Left lung (tissue), 10 donors: ENCODE measurements around the gene DNMT1. TPM values are rescaled to one million over a fixed set of nuclear protein-coding genes. Genes with fewer than 3 reads are reported as not detected.

ENCODE experiments used
- ATAC-seq: fragments of 200-7000 bp; cut with Tn5 transposase; one replicate; pipeline ENCODE4 v1.9.1; 2020; ENCODE audit warnings: moderate library complexity
- DNase-seq, 4 donors: peaks; one replicate each; pipeline ENCODE4 v3.0.0-alpha.2; 2013 to 2020
- H3K27ac ChIP-seq, 2 donors: fragments of 200-600 bp; sonication (generic) in 1 of 2; one replicate each; pipeline versions ENCODE4 v1.5.0 to v1.8.0; 2020 to 2021
- H3K27me3 ChIP-seq, 2 donors: fragments of 200-600 bp; sonication (generic) in 1 of 2; one replicate each; pipeline versions ENCODE4 v1.5.0 to v1.8.0; 2020 to 2021
- H3K36me3 ChIP-seq, 2 donors: fragments of 200-600 bp; sonication (generic) in 1 of 2; one replicate each; pipeline versions ENCODE4 v1.5.0 to v1.8.0; 2020 to 2021
- H3K4me1 ChIP-seq, 2 donors: fragments of 200-600 bp; one replicate each; pipeline ENCODE4 v1.8.0; 2021
- H3K4me3 ChIP-seq, 2 donors: fragments of 200-600 bp; sonication (generic) in 1 of 2; one replicate each; pipeline versions ENCODE4 v1.5.0 to v1.8.0; 2020 to 2021; ENCODE audit warnings: mild to moderate bottlenecking in 1 of 2
- H3K9me3 ChIP-seq, 2 donors: fragments of 200-600 bp; sonication (generic) in 1 of 2; one replicate each; pipeline versions ENCODE4 v1.5.0 to v1.8.0; 2020 to 2021
- CTCF ChIP-seq, 2 donors: fragments of 200-600 bp; sonication (generic) in 1 of 2; IDR thresholded peaks; one replicate each; pipeline versions ENCODE4 v1.5.0 to v1.8.0; 2021; ENCODE audit warnings: antibody characterized with exemption in 2 of 2
- intact Hi-C, 2 donors: fragments of 100-400 bp; cut with DNase I; formaldehyde crosslinking; loops; one replicate each; pipeline versions ENCODE4 v1.11.2 to v1.14.2; 2022
- polyA plus RNA-seq, 6 donors: library from polyadenylated mRNA; unstranded; fragments of 120-200 nt; gene quantifications; one replicate each; pipeline ENCODE4 v1.2.1, GENCODE V29; 2013; ENCODE audit not compliant: insufficient read length in 6 of 6
- total RNA-seq, 2 donors: library from RNA; stranded (reverse); fragmentation: NEBNext Ultra II Directional; extraction: Animal tissue kit (Norgen Biotek cat#: 25700); gene quantifications; one replicate each; pipeline ENCODE4 v1.2.1, GENCODE V29; 2021
- donor health status: DM: no; HTN: yes; CAD: no.
- donor health status: DM: no; HTN: no; CAD: no.

Gene DNMT1
- total and polyA plus RNA-seq, 8 donors = 65.1 to 191 (median 144) TPM

- DNase-seq (no peak), ATAC-seq (no peak)
- Histone ChIP-seq H3K4me3 (no peak overlapping the region), H3K36me3 (peaks cover 0 to 51% of the 10 kb centered on the region in 2 donors), H3K27me3 (no peaks in the 10 kb centered on the region), H3K27ac (no peak overlapping the region), H3K4me1 (peaks cover 3 to 20% of the 10 kb centered on the region in 2 donors), H3K9me3 (no peaks in the 10 kb centered on the region)
- intact Hi-C loops = no loop called here
- no peak for TF ChIP-seq CTCF (IDR thresholded peaks at IDR 0.05)
Observed at GRCh38 chr19:10091895-10092641, 102.7 kb downstream of the DNMT1 start.

- intact Hi-C loops = no loop called here
- Histone ChIP-seq H3K9me3 (no peaks in the 10 kb centered on the region), H3K27me3 (no peaks in the 10 kb centered on the region), H3K4me1 (peaks cover 0 to 17% of the 10 kb centered on the region in 2 donors), H3K4me3 (no peak overlapping the region), H3K27ac (no peak overlapping the region), H3K36me3 (peaks cover 0 to 51% of the 10 kb centered on the region in 2 donors)
- no peak for ATAC-seq
- no peak for TF ChIP-seq CTCF (IDR thresholded peaks at IDR 0.05)
- DNase-seq = peak in 1 of 4 donors; percentile 74
Observed at GRCh38 chr19:10091370-10091687, 103.4 kb downstream of the DNMT1 start.

- no peak overlapping the region for H3K27ac ChIP-seq
- DNase-seq (no peak), ATAC-seq (no peak)
- H3K9me3 ChIP-seq = no peaks in the 10 kb centered on the region
- peaks cover 0 to 11% of the 10 kb centered on the region in 2 donors for H3K4me1 ChIP-seq
- H3K36me3 ChIP-seq = peaks cover 0 to 51% of the 10 kb centered on the region in 2 donors
- no peak overlapping the region for H3K4me3 ChIP-seq
- TF ChIP-seq CTCF (IDR thresholded peaks at IDR 0.05) = no peak
- no peaks in the 10 kb centered on the region for H3K27me3 ChIP-seq
- intact Hi-C loops = no loop called here
Observed at GRCh38 chr19:10089801-10090375, 104.9 kb downstream of the DNMT1 start.

GRCh38 chr19:10088949-10089554 is 105.7 kb downstream of the DNMT1 start:
- peaks cover 0 to 11% of the 10 kb centered on the region in 2 donors for H3K4me1 ChIP-seq
- H3K36me3 ChIP-seq = peaks cover 0 to 51% of the 10 kb centered on the region in 2 donors
- H3K4me3 ChIP-seq = no peak overlapping the region
- no peaks in the 10 kb centered on the region for H3K27me3 ChIP-seq
- no peak for DNase-seq
- TF ChIP-seq CTCF (IDR thresholded peaks at IDR 0.05) = no peak
- intact Hi-C loops = no loop called here
- H3K9me3 ChIP-seq = no peaks in the 10 kb centered on the region
- no peak for ATAC-seq
- H3K27ac ChIP-seq = no peak overlapping the region
